Upper lobe of left lung (tissue), 4 donors: ENCODE data around the gene PTGFRN.

ENCODE experiments used
- EP300 ChIP-seq, 4 donors: sonication (generic); formaldehyde crosslinking; IDR thresholded peaks; one replicate each; pipeline ENCODE4 v1.5.1; 2017; ENCODE audit warnings: antibody characterized with exemption in 4 of 4, control low read depth in 2 of 4
- POLR2A ChIP-seq, 4 donors: fragments of 450-650 bp; IDR thresholded peaks; one replicate each; pipeline ENCODE4 v1.5.1; 2016 to 2017; ENCODE audit warnings: antibody characterized with exemption in 4 of 4, mild to moderate bottlenecking in 2 of 4
- POLR2AphosphoS5 ChIP-seq, 2 donors: sonication (generic); formaldehyde crosslinking; IDR thresholded peaks; one replicate each; pipeline ENCODE4 v1.5.1; 2017; ENCODE audit warnings: antibody characterized with exemption in 2 of 2
- TF ChIP-seq, protein P1 (sequence below), 6 experiments: fragments of 450-650 bp in 4 of 6; fragments of 200-600 bp in 2 of 6; sonication (generic) in 2 of 6; IDR thresholded peaks; one replicate each; pipeline ENCODE4 v1.5.1; 2016 to 2019; ENCODE audit warnings: antibody characterized with exemption in 6 of 6

GRCh38 chr1:116961606-116962005 is 51.9 kb downstream of the PTGFRN start:
- TF ChIP-seq, protein P1, sequence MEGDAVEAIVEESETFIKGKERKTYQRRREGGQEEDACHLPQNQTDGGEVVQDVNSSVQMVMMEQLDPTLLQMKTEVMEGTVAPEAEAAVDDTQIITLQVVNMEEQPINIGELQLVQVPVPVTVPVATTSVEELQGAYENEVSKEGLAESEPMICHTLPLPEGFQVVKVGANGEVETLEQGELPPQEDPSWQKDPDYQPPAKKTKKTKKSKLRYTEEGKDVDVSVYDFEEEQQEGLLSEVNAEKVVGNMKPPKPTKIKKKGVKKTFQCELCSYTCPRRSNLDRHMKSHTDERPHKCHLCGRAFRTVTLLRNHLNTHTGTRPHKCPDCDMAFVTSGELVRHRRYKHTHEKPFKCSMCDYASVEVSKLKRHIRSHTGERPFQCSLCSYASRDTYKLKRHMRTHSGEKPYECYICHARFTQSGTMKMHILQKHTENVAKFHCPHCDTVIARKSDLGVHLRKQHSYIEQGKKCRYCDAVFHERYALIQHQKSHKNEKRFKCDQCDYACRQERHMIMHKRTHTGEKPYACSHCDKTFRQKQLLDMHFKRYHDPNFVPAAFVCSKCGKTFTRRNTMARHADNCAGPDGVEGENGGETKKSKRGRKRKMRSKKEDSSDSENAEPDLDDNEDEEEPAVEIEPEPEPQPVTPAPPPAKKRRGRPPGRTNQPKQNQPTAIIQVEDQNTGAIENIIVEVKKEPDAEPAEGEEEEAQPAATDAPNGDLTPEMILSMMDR (IDR thresholded peaks at IDR 0.05) = no peak
- TF ChIP-seq POLR2AphosphoS5 (IDR thresholded peaks at IDR 0.05) = no peak
- no peak for TF ChIP-seq POLR2A (IDR thresholded peaks at IDR 0.05)
- no peak for TF ChIP-seq EP300 (IDR thresholded peaks at IDR 0.05)
